ENCODE results near the gene RBM19.

DNA sequence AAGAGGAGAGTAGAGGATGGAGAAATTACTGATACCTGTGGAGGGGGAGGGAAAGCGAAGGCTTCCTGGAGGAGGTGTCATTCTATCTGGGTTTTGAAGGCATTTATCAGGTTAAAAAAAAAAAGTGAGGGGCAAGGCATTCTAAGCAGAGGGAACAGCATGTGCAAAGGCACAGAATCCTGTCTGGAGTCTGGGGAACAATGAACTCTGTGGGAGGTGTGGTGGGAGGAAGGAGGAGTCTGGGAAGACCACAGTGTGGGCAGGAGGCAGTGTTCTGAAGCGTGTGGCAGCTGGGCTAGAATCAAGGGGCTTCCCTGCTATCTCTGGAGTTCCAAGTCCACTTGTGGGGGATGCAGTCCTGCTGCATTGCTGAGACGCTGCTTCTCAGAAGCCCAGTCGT lies 123.4 kb downstream of the RBM19 start:
- TF ChIP-seq, protein P1, sequence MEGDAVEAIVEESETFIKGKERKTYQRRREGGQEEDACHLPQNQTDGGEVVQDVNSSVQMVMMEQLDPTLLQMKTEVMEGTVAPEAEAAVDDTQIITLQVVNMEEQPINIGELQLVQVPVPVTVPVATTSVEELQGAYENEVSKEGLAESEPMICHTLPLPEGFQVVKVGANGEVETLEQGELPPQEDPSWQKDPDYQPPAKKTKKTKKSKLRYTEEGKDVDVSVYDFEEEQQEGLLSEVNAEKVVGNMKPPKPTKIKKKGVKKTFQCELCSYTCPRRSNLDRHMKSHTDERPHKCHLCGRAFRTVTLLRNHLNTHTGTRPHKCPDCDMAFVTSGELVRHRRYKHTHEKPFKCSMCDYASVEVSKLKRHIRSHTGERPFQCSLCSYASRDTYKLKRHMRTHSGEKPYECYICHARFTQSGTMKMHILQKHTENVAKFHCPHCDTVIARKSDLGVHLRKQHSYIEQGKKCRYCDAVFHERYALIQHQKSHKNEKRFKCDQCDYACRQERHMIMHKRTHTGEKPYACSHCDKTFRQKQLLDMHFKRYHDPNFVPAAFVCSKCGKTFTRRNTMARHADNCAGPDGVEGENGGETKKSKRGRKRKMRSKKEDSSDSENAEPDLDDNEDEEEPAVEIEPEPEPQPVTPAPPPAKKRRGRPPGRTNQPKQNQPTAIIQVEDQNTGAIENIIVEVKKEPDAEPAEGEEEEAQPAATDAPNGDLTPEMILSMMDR (IDR thresholded peaks at IDR 0.05): no peak
- no peak for TF ChIP-seq POLR2A (IDR thresholded peaks at IDR 0.05)

Data from lower leg skin (tissue), 3 donors.